Renal pelvis (tissue), 4 donors: ENCODE results near the gene NCOR2. TPM values are rescaled to one million over a fixed set of nuclear protein-coding genes. Genes with fewer than 3 reads are reported as not detected.
"Not testable (repeated sequence)": the region's sequence is repeated elsewhere in the genome, so short reads cannot be mapped to it uniquely, and the experiment has no call there.

Source experiments
- DNase-seq: peaks from one replicate; pipeline ENCODE4 v3.0.0-alpha.2; 2013
- polyA plus RNA-seq, 3 donors: library from polyadenylated mRNA; unstranded; fragments of 120-200 nt; gene quantifications; one replicate each; pipeline ENCODE4 v1.2.1, GENCODE V29; 2013; ENCODE audit not compliant: insufficient read length in 3 of 3

Gene NCOR2
- polyA plus RNA-seq, 3 donors: 87.2 to 117 (median 96.7) TPM

DNA sequence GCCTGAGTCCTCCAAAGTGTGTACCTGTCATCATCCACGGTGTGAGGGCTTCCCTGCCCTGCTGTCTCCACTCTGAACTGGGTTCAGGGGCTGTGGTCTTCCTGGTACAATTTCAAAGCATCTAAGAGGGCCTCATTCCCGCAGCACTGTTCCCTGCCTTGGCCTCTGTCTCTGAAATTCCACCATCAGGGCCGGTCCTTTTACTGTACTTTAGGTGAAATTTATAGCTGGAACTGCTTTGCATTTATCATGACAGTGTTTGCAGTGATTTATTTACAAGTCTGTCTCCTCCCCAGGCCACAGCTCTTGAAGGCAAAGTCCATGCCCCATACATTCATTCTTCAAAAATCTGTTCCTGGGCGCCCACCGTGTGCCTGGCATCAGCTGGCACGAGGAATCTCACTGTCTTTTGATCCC, 36.9 kb upstream of the NCOR2 start:
- DNase-seq: no peak

DNA sequence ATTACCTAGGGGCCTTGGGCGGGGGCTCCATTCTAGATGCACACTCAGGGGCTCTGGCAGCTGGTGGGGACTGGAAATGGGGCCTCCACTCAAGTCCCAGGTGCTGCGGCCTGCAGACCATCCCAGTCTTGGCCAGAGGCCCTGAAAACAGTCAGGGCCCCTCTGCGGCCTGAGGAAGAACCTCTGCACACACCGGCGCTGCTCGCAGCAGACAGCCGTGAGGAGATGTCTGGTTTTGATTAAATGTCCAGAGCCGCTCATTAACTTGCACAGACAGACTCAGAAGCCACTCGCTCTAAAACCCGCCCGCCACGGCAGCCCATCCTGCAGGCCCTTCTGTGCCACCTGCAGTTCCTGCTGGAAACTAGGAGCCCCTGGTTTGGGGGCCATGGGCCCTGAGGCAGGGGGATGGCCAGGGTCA, 36.4 kb upstream of the NCOR2 start:
- DNase-seq: no peak

DNA sequence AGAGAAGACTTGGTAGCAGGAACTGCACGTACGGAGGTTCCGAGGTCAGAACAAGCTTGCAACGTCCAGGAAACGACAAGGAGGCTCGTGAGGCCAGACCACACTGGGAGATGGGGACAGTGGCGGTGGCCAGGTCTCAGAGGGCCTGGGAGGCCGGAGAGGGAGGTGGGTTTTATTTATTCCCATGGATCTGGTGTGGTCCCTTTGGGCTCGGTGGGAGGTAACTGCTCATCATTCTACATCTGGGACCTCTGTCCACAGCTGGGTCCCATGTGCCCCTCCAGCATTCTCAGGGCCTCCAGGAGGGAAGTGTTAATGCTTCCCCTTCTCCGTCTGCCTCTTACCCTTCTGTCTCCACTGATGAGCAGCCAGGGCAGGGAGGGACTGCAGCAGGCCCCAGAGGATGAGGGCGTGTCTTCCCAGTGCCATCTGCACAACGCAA, 35.7 kb upstream of the NCOR2 start:
- DNase-seq: no peak

DNA sequence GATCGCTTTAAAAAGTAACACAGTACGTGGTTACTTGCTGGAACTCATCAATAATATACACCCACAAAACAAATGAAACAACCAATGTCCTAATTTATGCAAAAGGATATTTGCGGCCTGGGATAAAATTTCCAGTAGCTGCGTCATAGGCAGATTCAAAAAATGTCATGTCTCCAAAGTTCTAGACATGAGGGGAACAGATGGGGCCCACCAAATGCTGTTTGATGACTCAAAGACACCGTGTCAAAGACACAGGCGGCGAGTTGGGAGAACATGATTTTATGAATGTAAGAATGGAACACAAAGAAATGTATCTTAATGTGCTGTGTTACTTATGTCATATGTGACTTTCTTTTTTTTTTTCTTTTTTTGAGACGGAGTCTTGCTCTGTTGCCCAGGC, 34.3 kb upstream of the NCOR2 start:
- DNase-seq: no peak

DNA sequence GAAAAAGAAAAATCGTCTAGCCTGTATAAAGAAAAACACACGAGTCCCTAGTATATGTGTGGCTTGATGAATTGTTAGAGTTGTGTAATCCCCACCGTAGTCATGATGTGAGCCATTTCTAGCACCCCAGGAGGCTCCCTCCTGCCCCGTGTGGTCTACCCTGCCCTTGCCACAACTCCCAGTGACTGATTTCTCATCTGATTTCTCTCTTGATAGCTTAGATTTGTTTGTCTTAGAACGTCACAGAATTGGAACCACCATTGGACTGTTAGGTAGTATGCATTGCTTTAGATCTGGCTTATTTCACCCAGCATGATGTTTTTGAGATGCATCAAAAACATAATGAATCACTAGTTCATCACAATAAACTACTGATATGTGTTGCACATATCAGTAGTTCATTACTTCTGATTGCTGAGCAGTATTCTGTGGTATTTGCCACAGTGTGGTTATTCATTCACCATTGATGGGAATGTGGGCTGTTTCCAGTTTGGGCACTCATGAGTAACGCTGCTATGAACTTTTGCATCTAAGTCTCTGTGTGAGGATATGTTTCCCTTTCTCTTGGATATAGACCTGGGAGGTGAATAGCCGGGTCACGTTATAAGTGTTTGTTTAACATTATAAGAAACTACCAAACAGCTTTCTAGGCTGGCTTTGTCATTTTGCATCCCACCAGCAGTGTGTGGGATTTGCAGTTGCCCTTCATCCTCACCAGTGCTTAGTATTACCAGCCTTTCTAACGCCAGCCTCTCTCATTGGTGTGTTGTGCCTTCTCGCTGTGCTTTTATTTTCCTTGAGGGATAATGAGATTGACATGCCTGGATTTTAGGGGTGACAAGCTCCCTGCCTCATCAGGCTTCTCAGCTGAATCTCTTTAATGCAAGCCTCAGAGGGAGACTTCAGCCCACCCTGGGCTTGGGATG, 31.9 kb upstream of the NCOR2 start:
- DNase-seq: no peak

DNA sequence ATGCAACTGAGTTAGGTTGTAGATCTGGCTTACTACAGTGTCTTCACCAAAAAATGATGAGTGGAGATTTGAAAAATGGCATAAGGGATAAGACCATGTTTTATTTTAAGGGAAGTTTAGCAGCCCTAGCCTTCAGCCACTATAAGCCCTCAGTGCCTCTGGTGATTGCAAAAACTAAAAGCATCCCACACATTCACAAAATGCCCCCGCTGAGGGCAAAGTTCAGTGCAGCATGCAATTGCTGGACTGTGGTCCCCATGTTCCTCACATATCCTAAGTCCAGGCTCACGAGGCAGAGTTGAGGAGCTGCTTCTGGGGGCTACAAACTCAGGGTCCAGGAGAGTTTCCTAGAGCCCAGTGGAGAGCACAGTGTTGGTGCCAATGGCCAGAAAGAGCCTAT, 29.6 kb upstream of the NCOR2 start:
- DNase-seq: no peak

DNA sequence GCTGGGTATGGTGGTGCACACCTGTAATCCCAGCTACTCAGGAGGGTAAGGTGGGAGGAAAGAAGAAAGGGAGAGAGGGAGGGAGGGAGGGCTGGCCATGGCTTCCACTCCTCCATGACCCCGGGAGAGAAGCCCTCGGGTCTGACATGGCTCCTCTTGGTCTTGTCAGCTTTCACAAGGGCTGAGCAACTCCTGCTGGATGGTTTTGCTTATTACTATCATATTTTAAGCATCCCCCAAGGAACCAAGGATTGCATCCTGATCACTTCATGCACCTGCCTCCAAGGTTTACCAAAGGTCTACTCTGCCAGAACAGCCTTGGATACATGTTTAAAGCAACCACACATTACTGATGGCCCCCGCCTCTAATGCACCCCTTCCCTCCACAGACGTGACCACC, 28.0 kb upstream of the NCOR2 start:
- DNase-seq: no peak

DNA sequence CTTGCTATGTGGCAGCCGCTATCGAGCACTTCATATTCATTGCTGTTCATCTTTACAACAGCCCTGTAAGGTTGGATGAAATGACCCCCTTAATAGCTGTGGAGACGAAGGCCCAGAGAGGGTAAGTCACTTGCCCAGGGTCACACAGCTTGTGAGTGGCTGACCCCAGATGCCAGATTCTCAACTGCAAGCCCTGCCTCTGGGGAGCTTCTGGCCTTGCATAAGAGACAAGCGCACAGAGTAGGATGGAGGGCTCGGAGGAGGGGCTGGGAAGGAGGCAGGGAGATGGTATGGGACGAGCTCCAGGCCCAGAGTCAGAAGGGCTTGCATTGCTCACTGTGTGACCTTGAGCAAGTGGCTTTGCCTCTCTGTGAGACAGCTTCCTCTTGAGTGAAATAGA, 27.4 kb upstream of the NCOR2 start:
- no peak for DNase-seq

DNA sequence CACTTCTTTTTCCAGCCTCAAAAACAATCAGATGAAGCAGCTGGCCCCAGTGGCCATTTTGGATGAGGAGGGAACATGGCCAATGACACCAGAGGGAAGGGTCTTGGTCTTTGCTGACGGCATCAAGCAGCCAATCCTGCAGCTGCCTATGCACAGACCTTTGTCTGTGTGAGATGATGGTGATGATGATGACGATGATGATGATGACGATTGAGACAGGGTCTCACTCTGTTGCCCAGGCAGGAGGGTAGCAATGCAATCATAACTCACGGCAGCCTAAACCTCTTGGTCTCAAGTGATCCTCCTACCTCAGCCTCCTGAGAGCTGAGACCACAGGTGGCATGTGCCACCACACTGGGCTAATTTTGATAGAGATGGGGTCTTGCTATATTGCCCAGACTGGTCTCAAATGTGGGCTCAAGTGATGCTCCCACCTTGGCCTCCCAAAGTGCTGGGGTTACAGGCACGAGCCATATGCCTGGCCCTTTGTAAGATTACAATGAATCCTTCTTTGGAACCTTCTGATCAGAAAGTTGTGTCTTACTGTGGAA, 26.5 kb upstream of the NCOR2 start:
- no peak for DNase-seq

DNA sequence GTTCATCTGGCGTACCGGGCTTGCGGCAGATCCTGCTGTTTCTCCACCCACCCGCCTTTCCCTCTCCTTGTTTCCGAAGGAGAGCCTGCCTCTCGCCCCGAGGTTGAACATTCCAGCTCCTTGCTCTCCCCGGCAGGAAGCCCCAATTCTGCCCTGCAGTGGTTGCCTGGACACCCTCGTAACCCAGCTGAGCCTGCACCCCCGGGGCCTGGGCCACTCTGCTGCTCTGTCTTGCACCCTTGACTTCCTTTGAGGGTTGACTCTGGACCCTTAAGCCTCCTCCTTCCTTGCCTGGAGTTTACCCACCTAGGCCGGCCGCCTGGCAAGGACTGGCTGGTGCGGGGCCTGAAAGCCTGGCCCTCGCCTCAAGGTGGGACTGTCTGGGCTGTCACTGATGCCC, 25.8 kb upstream of the NCOR2 start:
- DNase-seq: no peak

DNA sequence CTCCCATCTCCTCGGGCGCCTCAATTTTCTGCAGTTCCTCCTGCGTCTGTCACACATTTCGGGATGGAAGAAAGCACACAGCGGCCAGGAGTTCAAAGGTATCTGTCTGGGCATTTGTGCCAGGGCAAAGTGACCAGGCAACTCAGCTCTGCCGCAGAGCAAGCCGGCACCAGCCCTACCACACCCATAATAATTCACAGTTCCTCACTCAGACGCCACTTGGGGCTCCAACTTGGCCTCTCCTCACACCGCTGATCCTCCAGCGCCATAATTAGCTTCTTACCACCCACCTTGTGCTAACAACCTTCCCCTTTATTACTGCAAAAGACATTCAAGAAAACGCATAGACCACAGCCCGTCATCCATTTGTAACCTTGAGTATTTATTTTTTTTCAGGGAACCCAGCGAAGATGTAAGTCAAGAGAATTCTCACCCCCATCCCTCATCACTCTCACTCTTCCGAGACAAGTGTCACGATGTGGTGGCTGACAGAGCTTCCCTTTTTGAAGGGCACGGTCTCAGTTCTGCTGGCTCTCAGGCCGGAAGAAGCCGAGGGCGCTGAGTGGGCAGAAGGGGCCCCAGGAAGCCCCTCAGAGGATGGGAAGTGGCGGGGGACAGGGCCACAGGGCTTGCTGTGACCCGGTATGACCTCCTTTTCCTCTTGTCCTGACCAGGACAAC, 25.2 kb upstream of the NCOR2 start:
- DNase-seq: no peak

DNA sequence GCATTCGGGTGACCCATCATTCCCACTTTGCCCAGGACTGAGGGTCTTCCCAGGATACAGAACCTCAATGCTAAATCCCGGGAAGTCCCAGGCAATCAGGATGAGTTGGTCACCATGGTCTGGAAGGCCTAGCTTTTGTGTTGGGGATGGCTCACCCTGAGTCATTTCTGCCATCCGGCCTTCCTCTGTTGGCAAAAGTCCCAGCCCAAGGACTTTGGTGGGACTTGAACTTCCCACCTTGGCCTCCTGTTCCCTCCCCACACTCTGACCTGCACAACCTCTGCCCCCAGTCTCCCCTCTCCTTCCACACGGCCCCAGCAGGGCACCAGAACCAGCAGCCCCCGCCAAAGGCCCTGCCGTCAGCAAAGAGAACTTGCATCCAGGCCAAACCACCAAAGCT, 24.6 kb upstream of the NCOR2 start:
- DNase-seq: no peak

DNA sequence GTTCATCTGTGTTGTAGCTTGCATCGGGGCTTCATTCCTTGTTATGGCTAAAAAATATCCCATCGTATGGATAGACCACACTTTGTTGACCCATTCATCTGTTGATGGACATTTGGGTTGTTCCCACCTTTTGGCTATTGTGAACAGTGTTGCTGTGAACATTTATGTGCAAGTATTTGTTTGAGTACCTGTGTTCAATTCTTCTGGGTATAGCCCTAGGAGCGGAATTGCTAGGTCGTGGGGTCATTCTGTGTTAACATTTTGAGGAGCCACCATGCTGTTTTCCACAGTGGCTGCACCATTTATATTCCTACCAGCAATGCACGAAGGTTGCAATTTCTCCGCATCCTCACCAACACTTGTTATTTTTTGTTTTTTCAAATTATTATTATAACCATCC, 23.0 kb upstream of the NCOR2 start:
- DNase-seq: no peak

DNA sequence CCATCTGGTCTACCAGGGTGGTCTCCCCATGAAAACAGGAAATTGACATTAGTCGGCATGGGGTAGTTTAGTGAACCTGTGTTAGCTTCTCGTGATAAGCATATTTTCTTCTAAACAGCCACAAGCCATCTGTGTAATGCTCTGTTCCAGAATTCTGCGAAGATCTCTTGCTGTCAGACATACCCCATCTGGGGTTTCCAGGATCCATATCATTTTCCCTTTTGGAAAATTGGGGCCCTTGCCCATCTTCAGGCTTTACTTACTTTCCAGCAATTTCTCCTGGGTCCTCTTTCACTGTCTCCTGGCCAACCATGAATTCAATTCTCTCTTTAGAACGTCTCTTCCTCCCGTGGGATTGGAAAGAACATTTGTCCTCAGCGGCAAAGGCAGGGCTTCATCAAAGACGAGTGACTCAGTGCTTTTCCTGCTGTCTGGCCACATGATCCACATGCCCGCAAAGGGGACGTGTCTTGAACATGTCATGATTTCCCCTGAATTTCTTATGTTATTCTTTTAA, 21.4 kb upstream of the NCOR2 start:
- no peak for DNase-seq

DNA sequence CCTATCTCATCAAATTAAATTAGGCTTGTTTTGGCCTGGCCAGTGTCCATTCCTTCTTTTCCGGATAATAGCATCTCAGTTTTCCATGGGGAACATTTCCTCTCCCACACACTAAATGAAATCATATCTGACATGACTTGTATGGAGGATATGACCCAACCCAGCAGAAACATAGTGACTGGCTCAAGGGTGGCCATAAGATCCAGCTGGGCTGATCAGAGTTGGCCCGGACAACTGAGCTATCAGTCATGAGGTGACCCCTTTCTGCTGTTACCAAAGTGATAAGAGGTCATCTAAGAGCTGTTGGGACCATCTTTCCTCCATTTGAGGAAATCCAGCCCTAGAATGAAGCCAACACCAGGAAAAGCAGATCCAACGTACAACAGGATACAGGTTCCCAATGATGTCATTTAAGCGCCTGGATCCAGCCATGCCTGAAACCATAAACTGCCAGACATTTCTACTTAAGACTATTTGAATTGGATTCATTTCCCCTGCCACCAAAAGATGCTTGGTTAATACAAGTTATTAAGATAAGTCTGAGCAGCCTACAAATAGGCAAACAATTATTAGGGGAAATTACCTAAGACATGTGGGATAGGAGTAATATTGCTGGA, 20.7 kb upstream of the NCOR2 start:
- DNase-seq: no peak

DNA sequence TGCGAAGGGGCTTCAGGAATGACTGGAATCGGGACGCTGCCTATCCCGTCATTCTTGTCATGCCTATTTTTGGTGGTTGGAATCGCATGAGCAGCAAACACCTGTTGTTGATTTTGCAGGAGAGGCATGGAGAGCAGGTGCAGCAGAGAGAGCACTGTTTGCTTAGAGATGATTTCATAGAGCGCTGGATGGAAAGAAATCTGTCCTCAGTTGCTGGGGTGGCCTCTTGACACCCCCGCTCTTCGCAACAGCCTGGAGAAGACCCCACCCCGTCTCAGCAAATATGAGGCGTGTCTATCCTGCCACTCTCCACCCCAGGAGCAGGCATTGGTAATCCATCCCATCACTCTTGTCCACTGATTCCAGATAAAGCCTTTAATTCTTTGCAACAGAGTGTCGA, 19.3 kb upstream of the NCOR2 start:
- DNase-seq: no peak

DNA sequence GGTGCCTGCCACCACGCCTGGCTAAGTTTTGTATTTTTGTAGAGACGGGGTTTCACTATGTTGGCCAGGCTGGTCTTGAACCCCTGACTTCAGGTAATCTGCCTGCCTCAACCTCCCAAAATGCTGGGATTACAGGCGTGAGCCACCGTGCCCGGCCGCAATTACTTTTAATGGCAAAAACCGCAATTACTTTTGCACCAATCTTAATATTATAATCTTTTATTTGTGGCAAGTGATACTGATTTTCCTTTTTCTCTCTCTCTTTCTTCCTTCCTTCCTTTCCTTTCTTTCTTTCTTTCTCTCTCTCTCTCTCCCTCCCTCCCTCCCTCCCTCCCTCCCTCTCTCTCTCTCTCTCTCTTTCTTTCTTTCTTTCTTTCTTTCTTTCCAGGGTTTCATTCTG, 17.1 kb upstream of the NCOR2 start:
- DNase-seq: not testable (repeated sequence)

DNA sequence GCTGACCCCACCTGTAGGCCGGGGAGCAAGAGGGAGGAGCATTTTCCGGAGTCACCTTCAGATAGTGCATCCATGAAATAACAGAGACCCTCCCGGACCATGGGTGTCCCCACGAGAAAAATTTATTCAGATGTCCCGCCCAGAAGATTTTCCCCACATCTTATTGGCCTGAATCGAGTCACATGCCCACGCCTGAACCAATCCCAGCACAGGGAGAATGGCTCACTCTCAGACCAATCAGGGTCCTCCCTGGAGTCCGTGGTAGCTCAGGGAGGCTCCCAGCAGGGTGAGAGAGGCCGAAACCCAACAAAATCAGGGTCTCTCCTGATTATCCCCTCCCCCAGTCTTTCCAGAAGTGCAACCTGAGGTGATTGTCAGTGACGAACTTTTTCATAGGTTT, 16.4 kb upstream of the NCOR2 start:
- DNase-seq: no peak

DNA sequence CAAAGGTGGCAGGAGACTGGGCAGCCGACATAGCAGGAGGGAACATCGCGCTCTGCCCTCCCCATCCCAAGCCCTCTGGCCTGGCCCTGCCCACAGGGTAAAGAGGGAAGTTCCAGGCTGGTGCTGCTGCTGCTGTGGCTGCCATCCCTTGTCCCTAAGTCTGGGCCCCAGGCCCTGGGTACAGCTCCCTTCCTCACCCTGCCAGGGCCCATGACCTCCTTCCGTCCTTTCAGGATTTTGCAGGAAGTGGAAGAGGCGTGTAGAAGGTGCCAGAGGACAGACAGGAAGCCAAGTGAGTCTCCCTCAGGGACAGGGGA, 14.7 kb upstream of the NCOR2 start:
- DNase-seq: no peak

DNA sequence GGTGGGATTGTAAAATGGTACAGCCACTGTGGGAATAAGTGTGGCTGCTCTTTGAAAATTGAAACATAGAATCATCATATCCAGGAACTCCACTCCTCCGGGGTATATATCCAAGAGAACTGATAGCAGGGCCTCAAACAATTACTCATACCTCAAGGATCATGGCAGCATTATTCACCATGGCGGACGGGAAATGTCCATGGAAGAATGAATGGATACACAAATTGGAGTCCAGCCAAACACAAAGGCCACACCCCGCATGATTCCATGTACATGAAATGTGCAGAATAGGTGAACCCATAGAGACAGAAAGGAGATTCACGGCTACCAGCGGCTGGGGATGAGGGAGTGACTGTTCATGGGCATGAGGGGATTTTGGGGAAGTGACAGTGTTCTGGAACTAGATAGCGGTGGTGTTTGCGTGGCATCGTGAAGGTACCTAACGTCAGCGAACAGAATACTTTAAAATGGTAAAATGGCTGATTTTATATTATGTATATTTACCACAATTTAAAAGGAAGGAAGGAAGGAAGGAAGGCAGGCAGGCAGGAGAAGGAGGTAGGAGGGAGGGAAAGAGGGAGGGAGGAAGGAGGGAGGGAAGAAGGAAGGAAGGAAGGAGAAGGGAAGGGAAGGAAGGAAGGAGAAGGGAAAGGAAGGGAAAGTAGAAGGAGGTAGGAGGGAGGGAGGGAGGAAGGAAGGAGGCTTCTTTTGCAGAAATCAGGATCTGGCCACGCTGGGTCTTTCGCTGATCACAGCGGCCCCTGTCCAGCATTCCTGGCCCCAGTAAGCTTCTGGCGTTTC, 14.1 kb upstream of the NCOR2 start:
- DNase-seq: no peak

DNA sequence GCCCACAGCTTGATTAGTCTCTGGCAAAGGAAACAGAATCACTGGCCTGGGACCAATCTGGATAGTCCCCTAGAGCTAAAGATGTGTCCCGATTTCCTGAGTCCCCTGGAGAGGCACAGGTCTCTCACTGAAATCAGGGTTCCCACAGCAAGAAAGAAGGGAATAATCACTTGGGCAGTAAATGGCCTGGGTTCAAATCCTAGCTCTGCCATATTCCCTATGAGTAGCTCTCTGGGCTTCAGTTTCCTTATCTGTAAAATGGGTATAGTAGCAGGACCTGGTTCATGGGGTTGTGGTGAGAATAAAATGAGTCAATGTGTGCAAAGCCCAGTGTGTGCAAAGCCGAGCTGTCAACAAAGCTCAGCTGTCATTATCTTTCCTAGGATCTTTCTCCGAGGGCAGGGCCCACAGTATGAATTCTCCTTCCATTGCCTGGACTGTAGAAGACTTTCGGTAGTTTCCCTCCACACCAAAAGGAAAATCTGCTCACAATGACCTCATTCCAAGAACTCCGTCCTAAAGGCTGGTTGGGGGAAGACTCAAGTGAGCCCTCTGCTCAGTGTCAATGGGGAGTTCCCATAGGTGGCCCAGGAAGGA, 12.6 kb upstream of the NCOR2 start:
- DNase-seq: no peak
